WERI-Rb-1 (cell line): ENCODE measurements around the gene RFC2.

Experiments used
- DNase-seq: peaks from one replicate; pipeline ENCODE4 v3.0.0-alpha.2; 2020
- H3K27ac ChIP-seq: fragments of 250-450 bp; sonication (Bioruptor Pico); 2 replicates; pipeline ENCODE4 v1.5.1; 2020; ENCODE audit warnings: mild to moderate bottlenecking, moderate library complexity
- H3K27me3 ChIP-seq: fragments of 250-450 bp; sonication (Bioruptor Pico); 2 replicates; pipeline ENCODE4 v1.5.1; 2021; ENCODE audit warnings: mild to moderate bottlenecking, low read depth, moderate library complexity; ENCODE audit not compliant: insufficient read depth, severe bottlenecking
- H3K36me3 ChIP-seq: fragments of 250-450 bp; sonication (Bioruptor Pico); 2 replicates; pipeline ENCODE4 v1.5.1; 2020; ENCODE audit warnings: mild to moderate bottlenecking, moderate library complexity
- H3K4me3 ChIP-seq: 2 replicates; pipeline ENCODE4 v1.5.1; 2011; ENCODE audit warnings: low read depth, mild to moderate bottlenecking, control low read depth, low read length
- H3K9me3 ChIP-seq: fragments of 250-450 bp; sonication (Bioruptor Pico); 2 replicates; pipeline ENCODE4 v1.5.1; 2021; ENCODE audit warnings: mild to moderate bottlenecking, moderate library complexity; ENCODE audit not compliant: severe bottlenecking
- TF ChIP-seq, protein P1 (sequence below): IDR thresholded peaks from 2 replicates; pipeline ENCODE4 v1.5.1; 2011; ENCODE audit warnings: low read depth, mild to moderate bottlenecking, control low read depth, inconsistent platforms, low read length

Gene RFC2

DNA sequence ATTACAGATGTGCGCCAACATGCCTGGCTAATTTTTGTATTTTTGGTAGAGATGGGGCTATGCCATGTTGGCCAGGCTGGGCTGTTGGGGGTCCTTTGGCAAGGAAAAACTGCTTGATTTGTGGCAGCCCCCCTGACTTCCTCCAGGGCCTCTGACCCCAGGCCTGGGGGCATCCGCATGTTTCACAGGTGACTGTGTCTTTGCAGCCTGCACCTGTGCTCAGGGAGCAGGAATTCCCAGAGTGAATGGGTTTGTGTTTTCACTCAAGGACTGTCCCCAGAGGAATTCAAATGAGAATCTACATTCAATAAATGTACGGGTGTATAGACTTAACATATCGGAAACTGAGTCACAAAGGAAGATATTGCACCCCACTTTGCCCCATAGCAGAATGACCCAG, 23.4 kb upstream of the RFC2 start:
- DNase-seq: no peak
- Histone ChIP-seq H3K27me3 (no peaks in the 10 kb centered on the region), H3K9me3 (no peaks in the 10 kb centered on the region), H3K36me3 (no peaks in the 10 kb centered on the region), H3K4me3 (no peak overlapping the region), H3K27ac (no peak overlapping the region)
- TF ChIP-seq, protein P1, sequence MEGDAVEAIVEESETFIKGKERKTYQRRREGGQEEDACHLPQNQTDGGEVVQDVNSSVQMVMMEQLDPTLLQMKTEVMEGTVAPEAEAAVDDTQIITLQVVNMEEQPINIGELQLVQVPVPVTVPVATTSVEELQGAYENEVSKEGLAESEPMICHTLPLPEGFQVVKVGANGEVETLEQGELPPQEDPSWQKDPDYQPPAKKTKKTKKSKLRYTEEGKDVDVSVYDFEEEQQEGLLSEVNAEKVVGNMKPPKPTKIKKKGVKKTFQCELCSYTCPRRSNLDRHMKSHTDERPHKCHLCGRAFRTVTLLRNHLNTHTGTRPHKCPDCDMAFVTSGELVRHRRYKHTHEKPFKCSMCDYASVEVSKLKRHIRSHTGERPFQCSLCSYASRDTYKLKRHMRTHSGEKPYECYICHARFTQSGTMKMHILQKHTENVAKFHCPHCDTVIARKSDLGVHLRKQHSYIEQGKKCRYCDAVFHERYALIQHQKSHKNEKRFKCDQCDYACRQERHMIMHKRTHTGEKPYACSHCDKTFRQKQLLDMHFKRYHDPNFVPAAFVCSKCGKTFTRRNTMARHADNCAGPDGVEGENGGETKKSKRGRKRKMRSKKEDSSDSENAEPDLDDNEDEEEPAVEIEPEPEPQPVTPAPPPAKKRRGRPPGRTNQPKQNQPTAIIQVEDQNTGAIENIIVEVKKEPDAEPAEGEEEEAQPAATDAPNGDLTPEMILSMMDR: no peak

DNA sequence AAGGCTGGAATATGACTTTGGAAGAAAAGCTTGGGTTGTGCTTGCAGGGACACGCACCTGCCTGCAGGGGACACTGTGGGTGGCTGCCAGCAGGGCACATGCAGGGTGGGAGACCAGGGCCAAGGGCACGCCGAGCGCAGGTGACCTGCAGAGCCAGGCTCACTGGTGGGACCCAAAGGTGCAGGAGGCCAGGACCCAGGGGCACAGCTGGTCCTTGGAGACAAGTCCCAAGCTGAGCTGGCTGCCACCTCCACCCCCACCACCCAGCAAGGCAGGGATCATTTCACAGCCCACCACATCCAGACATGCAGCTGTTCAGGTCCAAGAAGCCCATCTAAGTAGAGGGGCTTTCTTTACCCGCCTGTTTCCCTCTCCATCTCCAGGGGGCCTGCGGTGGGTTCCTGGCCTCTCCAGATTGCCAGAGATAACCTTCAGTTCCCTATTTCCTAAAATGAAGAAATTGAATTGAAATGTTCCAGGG, 21.2 kb upstream of the RFC2 start:
- TF ChIP-seq, protein P1: peak; percentile 97
- H3K27ac ChIP-seq: no peak overlapping the region

DNA sequence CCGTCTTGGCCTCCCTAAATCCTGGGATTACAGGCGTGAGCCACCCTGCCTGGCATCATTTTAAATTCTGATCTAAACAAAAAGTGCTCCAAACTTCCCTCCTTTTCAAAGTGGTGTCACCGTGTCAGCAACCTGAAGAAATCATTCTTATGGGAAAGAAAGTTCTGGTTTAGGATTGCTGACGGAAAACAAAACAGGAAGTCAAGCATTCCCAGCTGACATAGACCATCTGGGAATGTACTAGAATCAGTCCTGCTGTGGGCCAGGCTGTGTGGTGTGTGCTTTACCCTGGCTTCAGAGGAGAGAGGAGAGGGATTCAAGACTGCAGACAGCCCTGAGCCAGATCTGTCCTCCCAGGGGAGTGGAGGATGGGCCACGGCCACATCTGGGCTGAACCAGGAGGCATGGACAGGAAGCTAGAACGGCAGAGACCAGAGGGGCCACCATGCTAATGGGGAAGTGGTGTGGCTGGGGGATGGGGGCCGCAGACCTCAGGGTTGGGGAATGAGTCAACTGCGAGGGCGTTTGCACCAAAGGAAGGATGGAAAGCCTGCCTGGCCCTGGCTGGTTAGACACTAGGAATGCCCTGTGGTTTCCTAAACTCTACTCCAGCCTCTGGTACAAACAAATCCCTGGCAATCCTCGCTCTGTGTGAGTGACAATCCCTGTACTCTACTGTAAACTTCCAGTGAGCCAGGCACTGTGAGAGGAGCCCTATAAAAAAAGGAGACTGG, 18.3 kb upstream of the RFC2 start:
- Histone ChIP-seq H3K27ac (no peak overlapping the region), H3K36me3 (no peaks in the 10 kb centered on the region), H3K4me3 (no peak overlapping the region), H3K27me3 (no peaks in the 10 kb centered on the region), H3K9me3 (no peaks in the 10 kb centered on the region)
- no peak for DNase-seq
- TF ChIP-seq, protein P1: no peak

More for the DNA sequence above, 21.2 kb upstream of the RFC2 start:
- Histone ChIP-seq H3K27me3 (no peaks in the 10 kb centered on the region), H3K4me3 (no peak overlapping the region), H3K9me3 (no peaks in the 10 kb centered on the region), H3K36me3 (no peaks in the 10 kb centered on the region)
- peak; percentile 54 for DNase-seq

DNA sequence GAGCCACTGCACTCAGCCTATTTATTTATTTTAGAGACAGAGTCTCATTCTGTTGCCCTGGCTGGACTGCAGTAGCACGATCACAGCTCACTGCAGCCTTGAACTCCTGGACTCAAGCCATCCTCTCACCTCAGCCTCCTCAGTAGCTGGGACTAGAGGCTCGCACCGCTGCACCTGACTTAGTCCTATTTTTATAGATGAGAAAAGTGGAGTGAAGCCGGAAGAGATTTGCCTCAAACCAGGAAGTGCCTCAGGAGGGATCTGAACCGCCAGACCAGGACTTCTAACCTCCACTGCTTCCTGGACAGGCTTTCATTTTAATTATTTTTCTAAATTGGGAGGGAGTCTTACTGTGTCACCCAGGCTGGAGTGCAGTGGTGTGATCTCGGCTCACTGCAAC, 17.5 kb upstream of the RFC2 start:
- Histone ChIP-seq H3K36me3 (no peaks in the 10 kb centered on the region), H3K9me3 (no peaks in the 10 kb centered on the region), H3K4me3 (no peak overlapping the region), H3K27ac (no peak overlapping the region), H3K27me3 (no peaks in the 10 kb centered on the region)
- TF ChIP-seq, protein P1: no peak
- DNase-seq: no peak

DNA sequence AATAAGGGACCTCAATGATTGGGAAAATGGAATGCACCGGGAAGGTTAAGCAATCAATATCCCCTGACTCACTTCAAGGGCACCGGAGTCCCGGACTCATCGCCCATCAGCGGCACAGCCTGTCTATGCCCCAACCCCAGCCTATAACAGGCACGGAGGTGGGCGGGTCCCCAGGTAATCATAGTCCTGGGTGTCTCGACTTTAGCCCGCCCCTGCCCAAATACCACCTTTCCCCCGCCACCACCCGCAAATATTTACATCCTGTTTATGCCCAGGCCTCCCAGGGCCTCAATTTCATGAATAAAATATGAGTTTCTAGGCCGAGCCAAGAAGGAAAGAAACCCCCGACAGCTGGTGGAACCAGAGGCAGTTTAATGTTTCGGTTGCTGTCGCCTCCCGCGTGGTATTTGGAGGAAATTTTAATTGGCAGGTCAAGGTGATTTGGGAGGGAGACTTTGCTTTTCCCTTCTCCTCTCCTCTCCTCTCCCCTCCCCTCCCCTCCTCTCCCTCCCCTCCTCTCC, 15.6 kb upstream of the RFC2 start:
- Histone ChIP-seq H3K27ac (no peak overlapping the region), H3K4me3 (peak overlapping the region; percentile 76), H3K9me3 (no peaks in the 10 kb centered on the region), H3K36me3 (no peaks in the 10 kb centered on the region), H3K27me3 (no peaks in the 10 kb centered on the region)
- TF ChIP-seq, protein P1: no peak
- DNase-seq: peak; percentile 76
